ENCODE results near the gene TSPAN9.

DNA sequence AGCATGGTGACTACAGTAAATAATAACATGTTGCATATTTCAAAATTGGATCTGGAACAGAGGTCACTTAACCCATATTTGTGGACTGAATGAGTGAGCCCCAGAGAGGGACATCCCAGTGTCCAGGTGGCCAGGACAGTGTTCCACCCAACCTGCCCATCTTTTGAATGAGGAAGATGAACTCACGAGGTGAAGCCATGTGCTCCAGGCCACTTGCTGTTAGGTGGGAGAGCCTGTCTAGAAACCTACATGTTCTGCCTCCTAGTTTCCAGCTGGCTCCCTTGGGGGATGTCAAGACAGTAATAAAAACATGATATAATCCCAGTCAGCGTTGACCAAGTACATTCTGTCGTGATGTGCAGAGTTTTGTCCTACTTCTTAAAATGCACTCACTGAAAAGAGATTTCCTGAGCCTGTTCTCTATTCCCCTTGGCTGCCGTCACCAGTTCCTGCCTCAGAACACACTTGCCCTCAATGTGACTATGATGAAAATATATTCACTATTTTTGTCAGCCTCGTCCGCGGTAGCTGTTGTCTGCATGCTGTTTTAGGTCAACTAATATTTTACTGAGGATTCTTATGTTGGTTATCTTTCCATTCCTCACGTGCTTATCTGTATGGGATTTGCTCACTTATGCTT, 25.7 kb downstream of the TSPAN9 start:
- TF ChIP-seq POLR2A (IDR thresholded peaks at IDR 0.05; ENCODE audit: low read depth, low read length) = no peak
- TF ChIP-seq, protein P1, sequence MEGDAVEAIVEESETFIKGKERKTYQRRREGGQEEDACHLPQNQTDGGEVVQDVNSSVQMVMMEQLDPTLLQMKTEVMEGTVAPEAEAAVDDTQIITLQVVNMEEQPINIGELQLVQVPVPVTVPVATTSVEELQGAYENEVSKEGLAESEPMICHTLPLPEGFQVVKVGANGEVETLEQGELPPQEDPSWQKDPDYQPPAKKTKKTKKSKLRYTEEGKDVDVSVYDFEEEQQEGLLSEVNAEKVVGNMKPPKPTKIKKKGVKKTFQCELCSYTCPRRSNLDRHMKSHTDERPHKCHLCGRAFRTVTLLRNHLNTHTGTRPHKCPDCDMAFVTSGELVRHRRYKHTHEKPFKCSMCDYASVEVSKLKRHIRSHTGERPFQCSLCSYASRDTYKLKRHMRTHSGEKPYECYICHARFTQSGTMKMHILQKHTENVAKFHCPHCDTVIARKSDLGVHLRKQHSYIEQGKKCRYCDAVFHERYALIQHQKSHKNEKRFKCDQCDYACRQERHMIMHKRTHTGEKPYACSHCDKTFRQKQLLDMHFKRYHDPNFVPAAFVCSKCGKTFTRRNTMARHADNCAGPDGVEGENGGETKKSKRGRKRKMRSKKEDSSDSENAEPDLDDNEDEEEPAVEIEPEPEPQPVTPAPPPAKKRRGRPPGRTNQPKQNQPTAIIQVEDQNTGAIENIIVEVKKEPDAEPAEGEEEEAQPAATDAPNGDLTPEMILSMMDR (conservative IDR thresholded peaks at IDR 0.05; ENCODE audit: low read depth, low read length) = no peak
- TF ChIP-seq BHLHE40 (IDR thresholded peaks at IDR 0.05; ENCODE audit: low read depth, low read length) = no peak
- no peak for TF ChIP-seq SMC3 (IDR thresholded peaks at IDR 0.05; ENCODE audit: low read depth, low read length)
